CD8-positive, alpha-beta memory T cell (primary cell): ENCODE data around the gene COX10. TPM values are rescaled to one million over a fixed set of nuclear protein-coding genes. Genes with fewer than 3 reads are reported as not detected.

ENCODE experiments used
- polyA plus RNA-seq: library from polyadenylated mRNA; unstranded; fragments of 300-500 nt; fragmentation: Illumina TruSeq; gene quantifications from one replicate; pipeline ENCODE4 v1.2.3, GENCODE V29; 2021
- total RNA-seq, 2 experiments: library from RNA; stranded (reverse); gene quantifications; one replicate each; pipeline ENCODE4 v1.2.3, GENCODE V29; 2021

Gene COX10
- total and polyA plus RNA-seq, 3 experiments from 2014 or later: 19.9 to 30.9 (median 30.4) TPM

Other genes starting within 250 kb of the COX10 start
- gene CDRT15, start 167.4 kb downstream of the COX10 start, total RNA-seq: not detected
- gene CDRT15, start 167.4 kb downstream of the COX10 start, polyA plus RNA-seq: not detected
- 1 to 10 TPM; 5.5 to 6.0 TPM for gene HS3ST3B1, start 231.6 kb downstream of the COX10 start, total RNA-seq
- 11.0 TPM for gene HS3ST3B1, start 231.6 kb downstream of the COX10 start, polyA plus RNA-seq